Measurements from ENCODE around the gene UFD1. TPM values are rescaled to one million over a fixed set of nuclear protein-coding genes. Genes with fewer than 3 reads are reported as not detected.

UFD1 gene
- total and polyA plus RNA-seq, 2 donors (not counting 1 experiment from before 2014, with no cell fraction given), result 43.5 to 70.1 TPM

- H2AFZ ChIP-seq (ENCODE audit: insufficient read depth, low read depth, low read length, poor library complexity, severe bottlenecking), result no peak overlapping the region
- Mint-ChIP-seq H3K27ac (no peak overlapping the region), H3K27me3 (no peaks in the 10 kb centered on the region), H3K4me1 (peaks cover 21% of the 10 kb centered on the region), H3K4me3 (no peak overlapping the region), H3K9me3 (ENCODE audit: insufficient read depth) (no peaks in the 10 kb centered on the region)
- no peak overlapping the region for H3K4me2 ChIP-seq (replicated peaks; ENCODE audit: low read depth, low read length, poor library complexity, severe bottlenecking)
- H3K27me3 ChIP-seq (replicated peaks in 1 of 4; ENCODE audit: control extremely low read depth in 1 of 4, control insufficient read depth in 3 of 4, insufficient read depth in 4 of 4, low read length in 3 of 4), result no peaks in the 10 kb centered on the region
- peaks cover 0 to 27% of the 10 kb centered on the region in 2 experiments for H3K36me3 ChIP-seq (replicated peaks in 1 of 2; ENCODE audit: control extremely low read depth in 1 of 2, control insufficient read depth in 1 of 2, extremely low read depth in 1 of 2, insufficient read depth in 2 of 2, low read length in 1 of 2)
- no peak overlapping the region for H3K27ac ChIP-seq (ENCODE audit: low read length in 2 of 2)
- no peak overlapping the region for H3K4me3 ChIP-seq (ENCODE audit: control extremely low read depth in 1 of 5, extremely low read depth in 1 of 5, insufficient read depth in 1 of 5, low read depth in 2 of 5, low read length in 4 of 5)
- no peaks in the 10 kb centered on the region for H3K9me3 ChIP-seq (ENCODE audit: control extremely low read depth in 1 of 3, control insufficient read depth in 2 of 3, insufficient read depth in 1 of 3, low read length in 2 of 3)
- DNase-seq (no peak), ATAC-seq (ENCODE audit: low read depth) (no peak)
- POLR2A ChIA-PET, result no interaction called here
- 86% methylated on average over 4 of the region's 4 CpGs for WGBS (ENCODE audit: insufficient coverage)
- intact Hi-C loops (cut with micrococcal nuclease), result no loop called here
- H3K79me2 ChIP-seq (ENCODE audit: control insufficient read depth, insufficient read depth, low read length), result peaks cover 64% of the 10 kb centered on the region
- H3K9ac ChIP-seq (ENCODE audit: low read length), result no peak overlapping the region
- CTCF ChIA-PET, result interaction anchor here (0.6 kb wide), 1 partner anchor 210 kb away, joined by 3 read pairs; no protein-coding TSS in a partner anchor
- peaks cover 49% of the 10 kb centered on the region for H4K20me1 ChIP-seq (ENCODE audit: control insufficient read depth, insufficient read depth, low read length, poor library complexity, severe bottlenecking)
- TF ChIP-seq CTCF (IDR thresholded peaks at IDR 0.05), result no peak
- TF ChIP-seq EZH2 (IDR thresholded peaks at IDR 0.05; ENCODE audit: borderline replicate concordance, insufficient read depth, low read depth, low read length, poor library complexity, severe bottlenecking), result no peak
- H3K4me1 ChIP-seq (ENCODE audit: control insufficient read depth in 2 of 2, insufficient read depth in 2 of 2, low read length in 2 of 2), result no peaks in the 10 kb centered on the region
Measured at GRCh38 chr22:19412923-19413322, 66.1 kb downstream of the UFD1 start.

GRCh38 chr22:19412478-19412877, 66.5 kb downstream of the UFD1 start:
- CTCF ChIA-PET, result interaction anchor here (0.6 kb wide), 1 partner anchor 211 kb away, joined by 3 read pairs; no protein-coding TSS in a partner anchor
- Histone ChIP-seq H2AFZ (ENCODE audit: insufficient read depth, low read depth, low read length, poor library complexity, severe bottlenecking) (no peak overlapping the region), H3K4me2 (replicated peaks; ENCODE audit: low read depth, low read length, poor library complexity, severe bottlenecking) (no peak overlapping the region), H3K9me3 (ENCODE audit: control extremely low read depth in 1 of 3, control insufficient read depth in 2 of 3, insufficient read depth in 1 of 3, low read length in 2 of 3) (no peaks in the 10 kb centered on the region), H3K27me3 (replicated peaks in 1 of 4; ENCODE audit: control extremely low read depth in 1 of 4, control insufficient read depth in 3 of 4, insufficient read depth in 4 of 4, low read length in 3 of 4) (no peaks in the 10 kb centered on the region), H3K79me2 (ENCODE audit: control insufficient read depth, insufficient read depth, low read length) (peaks cover 59% of the 10 kb centered on the region), H3K36me3 (replicated peaks in 1 of 2; ENCODE audit: control extremely low read depth in 1 of 2, control insufficient read depth in 1 of 2, extremely low read depth in 1 of 2, insufficient read depth in 2 of 2, low read length in 1 of 2) (peaks cover 0 to 32% of the 10 kb centered on the region in 2 experiments), H4K20me1 (ENCODE audit: control insufficient read depth, insufficient read depth, low read length, poor library complexity, severe bottlenecking) (peaks cover 44% of the 10 kb centered on the region), H3K9ac (ENCODE audit: low read length) (no peak overlapping the region), H3K4me1 (ENCODE audit: control insufficient read depth in 2 of 2, insufficient read depth in 2 of 2, low read length in 2 of 2) (no peaks in the 10 kb centered on the region), H3K27ac (ENCODE audit: low read length in 2 of 2) (no peak overlapping the region), H3K4me3 (ENCODE audit: control extremely low read depth in 1 of 5, extremely low read depth in 1 of 5, insufficient read depth in 1 of 5, low read depth in 2 of 5, low read length in 4 of 5) (no peak overlapping the region)
- Mint-ChIP-seq H3K4me3 (no peak overlapping the region), H3K9me3 (ENCODE audit: insufficient read depth) (no peaks in the 10 kb centered on the region), H3K27me3 (no peaks in the 10 kb centered on the region), H3K4me1 (peaks cover 21% of the 10 kb centered on the region), H3K27ac (no peak overlapping the region)
- POLR2A ChIA-PET, result interaction anchor here (0.6 kb wide), 1 partner anchor 451 kb away, joined by 3 read pairs; no protein-coding TSS in a partner anchor
- TF ChIP-seq CTCF (IDR thresholded peaks at IDR 0.05) (no peak), EZH2 (IDR thresholded peaks at IDR 0.05; ENCODE audit: borderline replicate concordance, insufficient read depth, low read depth, low read length, poor library complexity, severe bottlenecking) (no peak)
- DNase-seq (no peak), ATAC-seq (ENCODE audit: low read depth) (no peak)
- WGBS (ENCODE audit: insufficient coverage), result 93% methylated on average over 3 of the region's 4 CpGs
- intact Hi-C loops (cut with micrococcal nuclease), result no loop called here
